ENCODE results near the gene LAMB3. TPM values are rescaled to one million over a fixed set of nuclear protein-coding genes. Genes with fewer than 3 reads are reported as not detected.
A peak's percentile ranks its signal among the peaks of the same experiment; 100 is the strongest.

Gene LAMB3
- total RNA-seq, 4 donors from 2014 or later = 2.5 to 69.9 (median 6.3) TPM

GRCh38 chr1:209603877-209604276 is 48.3 kb downstream of the LAMB3 start:
- no peak for ATAC-seq (ENCODE audit: low FRiP score)
- DNase-seq (ENCODE audit: low spot score) = no peak
- TF ChIP-seq, protein P1, sequence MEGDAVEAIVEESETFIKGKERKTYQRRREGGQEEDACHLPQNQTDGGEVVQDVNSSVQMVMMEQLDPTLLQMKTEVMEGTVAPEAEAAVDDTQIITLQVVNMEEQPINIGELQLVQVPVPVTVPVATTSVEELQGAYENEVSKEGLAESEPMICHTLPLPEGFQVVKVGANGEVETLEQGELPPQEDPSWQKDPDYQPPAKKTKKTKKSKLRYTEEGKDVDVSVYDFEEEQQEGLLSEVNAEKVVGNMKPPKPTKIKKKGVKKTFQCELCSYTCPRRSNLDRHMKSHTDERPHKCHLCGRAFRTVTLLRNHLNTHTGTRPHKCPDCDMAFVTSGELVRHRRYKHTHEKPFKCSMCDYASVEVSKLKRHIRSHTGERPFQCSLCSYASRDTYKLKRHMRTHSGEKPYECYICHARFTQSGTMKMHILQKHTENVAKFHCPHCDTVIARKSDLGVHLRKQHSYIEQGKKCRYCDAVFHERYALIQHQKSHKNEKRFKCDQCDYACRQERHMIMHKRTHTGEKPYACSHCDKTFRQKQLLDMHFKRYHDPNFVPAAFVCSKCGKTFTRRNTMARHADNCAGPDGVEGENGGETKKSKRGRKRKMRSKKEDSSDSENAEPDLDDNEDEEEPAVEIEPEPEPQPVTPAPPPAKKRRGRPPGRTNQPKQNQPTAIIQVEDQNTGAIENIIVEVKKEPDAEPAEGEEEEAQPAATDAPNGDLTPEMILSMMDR (IDR thresholded peaks at IDR 0.05) = no peak

DNA sequence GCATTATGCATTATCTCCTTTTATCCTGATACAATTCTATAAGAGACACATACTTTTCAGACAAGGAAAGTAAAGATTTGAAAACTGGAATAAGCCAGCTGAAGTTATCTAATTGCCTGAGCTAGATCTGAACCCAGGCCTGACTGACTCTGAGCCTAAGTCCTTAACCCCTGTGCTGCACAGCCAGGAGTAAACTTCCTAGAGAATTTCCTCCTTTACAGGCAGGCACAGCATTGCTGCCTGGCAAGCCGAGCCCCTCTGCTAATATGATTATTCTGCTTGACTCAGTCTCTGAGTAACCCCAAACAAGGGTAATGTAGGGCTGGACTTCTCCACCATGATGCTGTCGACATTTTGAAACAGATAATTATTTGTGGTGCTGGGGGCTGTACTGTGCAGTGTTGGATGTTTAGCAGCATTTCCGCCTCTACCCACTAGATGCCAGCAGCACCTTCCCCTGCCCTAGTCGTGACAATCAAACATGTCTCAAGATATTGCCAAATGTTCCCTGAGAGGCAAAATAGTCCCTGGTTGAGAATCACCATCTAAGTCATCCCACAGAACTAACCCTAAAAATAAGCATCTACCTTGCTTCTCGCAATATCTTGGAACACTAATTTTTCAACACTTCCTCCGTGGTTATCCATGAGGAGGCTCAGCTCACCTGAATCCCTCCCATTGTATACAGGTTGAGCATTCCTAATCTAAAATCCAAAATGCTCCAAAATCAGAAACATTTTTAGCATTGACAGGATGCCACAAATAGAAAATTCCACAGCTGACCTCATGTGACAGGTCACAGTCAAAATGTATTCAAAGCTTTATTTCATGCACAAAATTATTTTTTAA is 50.2 kb downstream of the LAMB3 start:
- DNase-seq (ENCODE audit: low spot score) (no peak), ATAC-seq (ENCODE audit: low FRiP score) (peak; percentile 75)
- TF ChIP-seq, protein P1 (IDR thresholded peaks at IDR 0.05) = no peak

DNA sequence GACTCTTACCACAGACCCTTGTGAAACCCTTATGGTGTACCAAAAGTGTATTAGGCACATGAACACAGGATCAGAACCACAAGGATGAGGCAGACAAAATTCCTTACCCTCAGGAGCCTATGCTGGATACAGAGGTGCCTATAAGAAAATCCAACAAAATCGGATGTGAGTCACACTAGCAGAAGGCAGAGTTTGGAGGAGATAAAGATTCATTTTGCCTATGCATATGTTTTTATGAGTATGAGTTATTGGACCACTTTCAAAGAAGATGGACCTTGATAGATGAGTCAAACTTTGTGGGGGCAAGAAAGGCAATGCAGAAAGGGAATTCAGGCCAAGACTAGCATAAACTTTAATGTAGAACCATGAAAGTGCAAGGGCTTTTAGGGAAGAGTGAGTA is 51.7 kb downstream of the LAMB3 start:
- no peak for ATAC-seq (ENCODE audit: low FRiP score)
- TF ChIP-seq, protein P1 (IDR thresholded peaks at IDR 0.05) = no peak
- DNase-seq (ENCODE audit: low spot score) = no peak

- no peak for ATAC-seq (ENCODE audit: low FRiP score)
- no peak for DNase-seq (ENCODE audit: low spot score)
- TF ChIP-seq, protein P1 (IDR thresholded peaks at IDR 0.05) = no peak
These were observed 54.0 kb downstream of the LAMB3 start for GRCh38 chr1:209598227-209598626.

DNA sequence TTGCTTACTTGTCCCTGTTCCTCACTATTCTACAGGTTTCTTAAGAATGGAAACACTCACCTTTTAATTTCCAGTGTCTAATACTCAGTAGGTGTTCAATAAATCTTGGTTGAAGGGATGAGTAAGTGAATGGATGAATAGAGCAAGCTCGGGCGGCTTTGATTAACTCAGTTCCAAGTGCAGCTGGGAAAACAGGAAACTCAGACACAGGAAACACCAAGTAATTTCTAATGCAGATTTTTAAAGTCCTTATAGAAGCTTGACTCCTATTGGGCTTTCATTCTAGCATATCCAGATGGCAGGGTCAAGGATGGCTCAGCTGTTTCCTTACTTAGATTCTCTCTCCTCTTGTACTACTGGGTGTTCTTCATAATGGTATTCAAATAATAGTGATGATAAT is 54.7 kb downstream of the LAMB3 start:
- ATAC-seq (ENCODE audit: low FRiP score) (no peak), DNase-seq (ENCODE audit: low spot score) (no peak)
- TF ChIP-seq, protein P1 (IDR thresholded peaks at IDR 0.05) = no peak

- ATAC-seq (ENCODE audit: low FRiP score) (no peak), DNase-seq (ENCODE audit: low spot score) (no peak)
- TF ChIP-seq, protein P1 (IDR thresholded peaks at IDR 0.05) = no peak
These were observed 56.5 kb downstream of the LAMB3 start for GRCh38 chr1:209595599-209596285.

Measured in omental fat pad (tissue), 4 donors.